HK-2 (cell line): ENCODE data around the gene ESRP2.

Experiments
- DNase-seq: peaks from one replicate; pipeline ENCODE4 v3.0.0-alpha.2; 2018; ENCODE audit not compliant: unreplicated experiment

The ESRP2 gene

DNA sequence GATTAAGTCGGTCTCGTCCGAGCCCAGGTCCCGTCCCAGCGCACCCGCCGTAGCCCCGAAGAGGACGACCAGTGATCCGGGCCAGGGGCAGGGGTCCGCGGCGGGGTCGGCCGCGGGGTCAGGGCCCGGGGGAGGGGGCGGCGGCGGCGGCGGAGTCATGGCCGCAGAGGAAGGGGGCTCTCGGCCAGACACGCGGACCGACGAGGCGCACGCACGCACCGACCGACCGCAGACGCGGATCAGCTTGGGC, at the start of gene ESRP2:
Gene ESRP2 (minus strand): TSS at position 241 of the 250 bp plus-strand sequence. CDS start 82 bp downstream, at position 159.
- no peak for DNase-seq

DNA sequence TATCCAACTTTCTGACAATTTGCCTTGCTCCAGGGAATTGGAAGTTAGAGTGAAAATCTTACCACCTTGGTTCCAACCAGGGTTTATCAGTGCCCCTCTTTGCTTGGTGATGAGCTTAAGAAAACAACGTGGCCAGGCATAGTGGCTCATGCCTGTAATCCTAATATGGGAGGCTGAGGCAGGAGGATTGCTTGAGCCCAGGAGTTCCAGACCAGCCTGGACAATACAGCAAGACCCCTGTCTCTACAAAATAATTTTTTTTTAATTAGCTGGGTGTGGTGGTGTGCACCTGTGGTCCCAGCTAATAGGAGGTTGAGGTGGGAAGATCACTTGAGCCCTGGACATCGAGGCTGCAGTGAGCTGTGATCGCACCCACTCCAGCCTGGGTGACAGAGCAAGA, 49.8 kb upstream of the ESRP2 start:
- DNase-seq: no peak

DNA sequence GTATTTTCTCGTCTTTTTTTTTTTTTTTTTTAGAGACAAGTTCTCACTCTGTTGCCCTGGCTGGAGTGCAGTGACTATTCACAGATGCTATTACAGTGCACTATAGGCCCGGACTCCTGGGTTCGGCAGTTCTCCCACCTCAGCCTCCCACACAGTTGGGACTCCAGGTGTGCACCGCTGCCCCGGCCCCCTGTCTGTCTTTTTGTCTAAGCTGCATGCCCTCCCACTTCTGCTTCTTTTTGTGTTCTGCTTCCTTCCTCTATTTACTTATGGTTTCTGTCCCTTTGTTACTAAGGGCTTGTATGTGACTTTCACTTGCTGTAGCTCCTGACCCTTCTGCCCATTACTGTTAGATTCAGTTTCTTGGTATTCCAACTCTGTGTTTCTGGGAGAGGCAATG, 48.9 kb upstream of the ESRP2 start:
- DNase-seq: no peak

- DNase-seq: no peak
Observed at GRCh38 chr16:68283801-68284598, 48.1 kb upstream of the ESRP2 start.

- no peak for DNase-seq
Observed at GRCh38 chr16:68283346-68283745, 47.4 kb upstream of the ESRP2 start.

GRCh38 chr16:68282064-68282452, 46.1 kb upstream of the ESRP2 start:
- no peak for DNase-seq

- no peak for DNase-seq
Observed at GRCh38 chr16:68281368-68282063, 45.6 kb upstream of the ESRP2 start.

DNA sequence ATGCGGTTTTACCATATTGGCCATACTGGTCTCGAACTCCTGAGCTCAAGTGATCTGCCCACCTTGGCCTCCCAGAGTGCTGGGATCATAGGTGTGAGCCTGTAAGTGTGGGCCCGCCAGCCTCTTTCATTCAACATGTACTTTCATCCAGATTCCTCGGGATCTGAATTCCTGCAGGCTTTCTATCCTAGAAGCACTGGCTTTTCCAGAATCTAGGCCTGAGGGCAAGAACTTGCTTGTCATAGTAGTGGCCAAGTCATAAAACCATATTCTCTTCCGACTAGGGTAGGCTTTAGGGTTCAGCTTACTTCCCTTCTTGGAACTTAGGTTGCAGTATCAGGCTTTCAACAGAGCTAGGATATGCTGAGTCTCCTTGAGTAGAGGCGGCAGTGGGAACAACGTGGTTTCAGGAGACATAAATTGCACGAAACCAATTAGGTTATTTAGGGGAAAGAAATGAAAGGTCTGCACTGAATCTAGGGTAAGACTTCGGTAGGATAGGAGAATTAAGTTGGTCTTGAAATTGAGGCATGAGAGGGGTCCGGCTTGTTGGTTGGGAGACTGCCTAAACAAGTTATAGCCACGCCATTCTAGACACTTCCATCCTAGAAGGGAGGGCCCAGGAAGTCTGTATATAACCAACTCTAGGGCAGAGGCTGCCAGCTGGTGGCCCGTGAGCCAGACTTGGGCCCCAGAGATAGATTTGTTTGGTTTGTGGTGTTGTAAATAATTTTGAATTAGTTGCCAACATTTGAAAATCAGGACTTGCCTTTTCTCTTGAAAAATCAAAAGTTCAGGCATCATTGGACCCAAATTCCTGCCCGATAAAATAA, 44.0 kb upstream of the ESRP2 start:
- DNase-seq: no peak

GRCh38 chr16:68276223-68276622, 40.3 kb upstream of the ESRP2 start:
- DNase-seq: no peak

DNA sequence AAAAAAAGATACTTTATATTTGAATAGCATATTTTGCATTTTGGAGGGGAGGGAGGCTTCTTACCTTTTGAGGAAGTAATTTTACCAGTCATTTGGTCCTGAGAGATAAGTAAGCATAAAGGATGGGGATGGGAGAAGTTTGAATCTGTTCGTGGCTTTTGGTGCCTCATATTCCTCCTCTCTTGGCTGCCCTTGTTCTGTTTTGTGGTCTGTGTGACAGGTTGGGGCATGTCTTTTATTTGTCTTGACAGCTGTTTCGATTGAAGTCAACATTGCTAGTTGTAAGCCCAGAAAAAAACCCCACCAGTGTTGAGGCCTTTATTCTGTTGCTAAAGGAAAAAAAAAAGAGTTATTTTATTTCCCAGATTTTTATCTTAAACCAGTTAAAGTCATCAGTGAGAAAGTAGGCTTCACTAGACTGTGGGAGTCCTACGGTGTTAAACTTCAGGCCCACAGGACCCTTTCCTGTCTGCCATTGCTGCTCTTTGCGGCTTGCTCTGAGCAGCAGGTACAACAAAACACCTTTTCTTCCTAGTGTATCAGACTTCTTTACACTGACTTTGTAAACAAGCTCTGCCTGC, 39.8 kb upstream of the ESRP2 start:
- DNase-seq: no peak

DNA sequence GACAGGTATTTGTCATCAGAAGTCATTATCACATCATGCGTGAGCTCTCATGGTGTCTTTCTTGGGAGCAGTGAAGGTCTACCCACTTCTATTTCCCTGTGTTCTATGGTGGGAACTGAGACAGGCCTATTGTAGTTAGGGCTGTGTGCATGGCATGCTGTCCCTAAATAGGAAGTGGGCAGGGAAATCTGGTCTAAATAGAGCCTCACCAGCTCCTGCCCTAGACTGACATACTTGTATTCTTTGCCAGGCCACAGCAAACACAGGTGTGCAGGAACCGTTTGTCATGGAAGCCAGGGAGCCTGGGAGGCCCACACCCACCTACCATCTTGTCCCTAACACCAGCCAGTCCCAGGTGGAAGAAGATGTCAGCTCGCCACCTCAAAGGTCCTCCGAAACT, 38.5 kb upstream of the ESRP2 start:
- no peak for DNase-seq

- DNase-seq: no peak
Observed at GRCh38 chr16:68273896-68274295, 38.0 kb upstream of the ESRP2 start.

DNA sequence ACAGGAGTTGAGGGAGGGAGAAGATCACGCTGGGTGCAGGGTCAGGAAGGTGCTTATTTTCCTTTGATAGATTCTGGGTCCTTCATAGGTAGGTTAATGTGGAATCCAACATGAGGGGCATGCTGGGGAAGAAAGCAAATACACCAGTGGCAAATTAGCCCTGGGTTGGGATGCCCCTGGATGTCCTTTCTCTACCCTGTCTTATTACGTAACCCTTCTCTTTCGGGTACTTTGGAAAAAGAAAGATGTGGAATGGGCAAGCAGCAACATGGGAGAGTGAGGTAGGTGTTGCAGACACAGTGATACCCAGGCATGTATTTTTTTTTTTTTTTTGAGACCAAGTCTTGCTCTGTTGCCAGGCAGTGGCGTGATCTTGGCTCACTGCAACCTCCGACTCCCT, 37.5 kb upstream of the ESRP2 start:
- no peak for DNase-seq

DNA sequence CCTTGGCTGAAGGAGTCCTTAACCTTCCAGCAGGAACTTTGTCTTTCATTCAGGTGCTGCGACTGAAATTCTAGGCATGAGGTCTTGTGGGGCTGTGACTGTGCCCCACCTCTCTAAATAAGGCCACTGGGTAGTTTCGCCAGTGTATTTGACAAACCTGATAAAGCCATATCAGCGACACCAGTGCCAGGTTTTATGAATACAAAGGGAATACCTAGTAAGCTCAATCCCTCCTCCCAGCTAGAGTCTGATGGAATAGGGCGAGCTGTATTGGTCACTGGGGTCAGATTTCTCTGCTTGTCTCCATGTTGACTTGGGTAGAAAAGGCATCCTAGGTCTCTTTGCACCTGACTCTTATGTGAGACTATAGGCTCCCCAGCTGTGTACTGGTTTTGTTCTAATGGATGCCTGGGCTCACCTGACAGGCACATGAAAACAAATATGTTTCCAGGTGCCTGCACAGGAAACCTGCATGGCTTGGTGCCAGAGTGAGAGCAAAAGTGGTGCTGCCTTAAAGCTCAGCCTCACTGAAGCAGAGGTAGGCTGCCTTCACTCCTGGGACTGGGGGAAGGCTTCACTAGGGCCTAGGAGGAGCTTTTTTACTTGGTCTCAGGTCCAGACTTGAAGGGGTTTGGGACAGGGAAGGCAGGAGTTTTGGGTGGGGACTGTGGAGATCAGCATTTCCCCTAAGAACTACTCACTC, 36.7 kb upstream of the ESRP2 start:
- DNase-seq: no peak

DNA sequence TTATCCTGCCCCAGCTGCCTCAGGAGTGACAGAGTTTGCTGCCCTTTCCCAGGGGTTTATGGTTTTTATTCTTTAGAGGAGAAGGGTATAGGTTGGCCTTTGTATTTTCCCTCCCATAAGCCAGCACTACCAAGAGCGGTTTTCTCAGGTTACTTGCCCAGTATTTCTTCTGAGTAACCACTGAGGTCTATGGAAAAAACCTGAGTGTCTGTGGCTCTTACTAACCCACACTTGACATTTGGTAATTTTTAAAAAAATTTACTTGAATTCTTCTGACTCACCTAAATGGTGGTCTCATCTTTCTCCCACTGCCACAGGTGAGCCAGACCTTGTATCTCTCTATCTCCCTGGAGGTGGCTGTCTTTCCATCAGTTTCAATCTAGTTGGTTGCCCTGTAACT, 34.4 kb upstream of the ESRP2 start:
- no peak for DNase-seq

- DNase-seq: no peak
Observed at GRCh38 chr16:68269793-68270192, 33.9 kb upstream of the ESRP2 start.

DNA sequence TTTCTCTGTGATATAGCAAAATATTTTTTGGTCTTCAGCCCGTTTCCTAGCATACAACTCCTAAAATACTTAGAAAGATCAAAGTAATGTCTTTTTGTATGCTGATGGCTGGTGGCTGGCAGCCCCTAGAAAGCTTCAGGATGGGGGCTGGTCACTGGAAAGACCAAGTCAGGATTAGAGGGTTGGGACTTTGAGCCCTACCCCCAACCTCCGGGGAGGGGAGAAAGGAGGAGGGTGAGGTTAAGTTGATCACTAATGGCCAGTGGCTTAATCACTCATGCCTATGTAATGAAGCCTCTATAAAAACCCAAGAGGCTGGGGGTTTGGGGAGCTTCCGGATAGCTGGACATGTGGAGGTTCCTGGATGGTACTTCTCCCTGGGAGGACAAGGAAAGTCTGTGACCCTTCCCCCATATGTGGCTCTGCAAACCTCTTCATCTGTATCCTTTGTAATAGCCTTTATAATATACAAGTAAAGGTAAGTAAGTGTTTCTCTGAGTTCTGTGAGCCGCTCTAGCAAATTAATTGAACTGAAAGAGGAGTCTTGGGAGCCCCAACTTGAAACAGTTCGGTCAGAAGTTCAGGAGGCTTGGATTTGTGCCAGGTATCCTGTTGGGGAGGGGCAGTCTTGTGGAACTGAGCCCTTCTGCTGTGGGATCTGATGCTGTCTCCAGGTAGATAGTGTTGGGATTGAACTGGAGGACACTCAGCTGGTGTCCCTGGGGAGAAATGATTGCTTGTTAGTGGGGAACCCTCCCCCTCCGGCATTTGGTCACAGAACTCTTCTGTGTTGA, 31.9 kb upstream of the ESRP2 start:
- DNase-seq: no peak

GRCh38 chr16:68265078-68265920, 29.4 kb upstream of the ESRP2 start:
- peak; percentile 87 for DNase-seq

- peak; percentile 90 for DNase-seq
Observed at GRCh38 chr16:68264128-68265077, 28.5 kb upstream of the ESRP2 start, which contains the start of gene SLC7A6. Gene SLC7A6, plus strand, starts transcription at chr16:68264526. Its CDS starts 10,201 bp downstream, at chr16:68274727.
